SK-N-SH treated with all-trans-retinoic acid at 6 μM for 48 hours (cell line): ENCODE data around the gene TTC13.

Experiments used
- ATAC-seq: fragments of 200-7000 bp; cut with Tn5 transposase; 3 replicates; pipeline ENCODE4 v1.9.1; 2020; ENCODE audit warnings: mild to moderate bottlenecking, moderate library complexity
- BACH2 ChIP-seq: fragments of 250-450 bp; sonication (Bioruptor Pico); IDR thresholded peaks from 2 replicates; pipeline ENCODE4 v1.9.0; 2021; ENCODE audit warnings: mild to moderate bottlenecking, borderline replicate concordance
- CREB5 ChIP-seq: fragments of 250-450 bp; sonication (Bioruptor Pico); IDR thresholded peaks from 2 replicates; pipeline ENCODE4 v1.5.1; 2020; ENCODE audit warnings: low read depth, mild to moderate bottlenecking, moderate library complexity
- CSDC2 ChIP-seq: fragments of 250-450 bp; sonication (Bioruptor Pico); IDR thresholded peaks from 2 replicates; pipeline ENCODE4 v1.5.0; 2020; ENCODE audit warnings: mild to moderate bottlenecking, moderate library complexity
- CSRNP3 ChIP-seq: fragments of 250-450 bp; sonication (Bioruptor Pico); IDR thresholded peaks from 2 replicates; pipeline ENCODE4 v1.5.1; 2021; ENCODE audit warnings: mild to moderate bottlenecking, moderate library complexity
- ESRRG ChIP-seq: fragments of 250-450 bp; sonication (Bioruptor Pico); IDR thresholded peaks from 2 replicates; pipeline ENCODE4 v1.6.1; 2021; ENCODE audit warnings: mild to moderate bottlenecking
- ISL1 ChIP-seq: fragments of 250-450 bp; sonication (Bioruptor Pico); IDR thresholded peaks from 2 replicates; pipeline ENCODE4 v2.1.2; 2022; ENCODE audit warnings: mild to moderate bottlenecking, moderate library complexity
- OSR1 ChIP-seq: fragments of 250-450 bp; sonication (Bioruptor Pico); IDR thresholded peaks from 2 replicates; pipeline ENCODE4 v1.8.0; 2022; ENCODE audit warnings: moderate library complexity, mild to moderate bottlenecking, inconsistent platforms
- PATZ1 ChIP-seq: fragments of 250-450 bp; sonication (Bioruptor Pico); IDR thresholded peaks from 2 replicates; pipeline ENCODE4 v1.8.0; 2020; ENCODE audit warnings: mild to moderate bottlenecking, moderate library complexity, borderline replicate concordance
- POU6F1 ChIP-seq: fragments of 250-450 bp; sonication (Bioruptor Pico); IDR thresholded peaks from 2 replicates; pipeline ENCODE4 v1.8.0; 2021; ENCODE audit warnings: low read depth, mild to moderate bottlenecking, moderate library complexity, borderline replicate concordance
- PPARA ChIP-seq: fragments of 250-450 bp; sonication (Bioruptor Pico); IDR thresholded peaks from 2 replicates; pipeline ENCODE4 v1.5.0; 2020; ENCODE audit warnings: mild to moderate bottlenecking, borderline replicate concordance
- RARB ChIP-seq: fragments of 250-450 bp; sonication (Bioruptor Pico); IDR thresholded peaks from 2 replicates; pipeline ENCODE4 v1.8.0; 2021; ENCODE audit warnings: mild to moderate bottlenecking, moderate library complexity
- SNAI2 ChIP-seq: fragments of 250-450 bp; sonication (Bioruptor Pico); IDR thresholded peaks from 2 replicates; pipeline ENCODE4 v1.5.0; 2020; ENCODE audit warnings: mild to moderate bottlenecking, moderate library complexity
- TCF4 ChIP-seq: fragments of 250-450 bp; sonication (Bioruptor Pico); IDR thresholded peaks from 2 replicates; pipeline ENCODE4 v1.8.0; 2021; ENCODE audit warnings: mild to moderate bottlenecking, moderate library complexity, borderline replicate concordance
- TSHZ2 ChIP-seq: fragments of 250-450 bp; sonication (Bioruptor Pico); IDR thresholded peaks from 2 replicates; pipeline ENCODE4 v1.5.0; 2020; ENCODE audit warnings: mild to moderate bottlenecking, moderate library complexity
- ZFP3 ChIP-seq: fragments of 250-450 bp; sonication (Bioruptor Pico); IDR thresholded peaks from 2 replicates; pipeline ENCODE4 v1.5.0; 2020; ENCODE audit warnings: mild to moderate bottlenecking, moderate library complexity
- ZFP30 ChIP-seq: fragments of 450-650 bp; formaldehyde crosslinking; IDR thresholded peaks from 2 replicates; pipeline ENCODE4 v1.5.0; 2022; ENCODE audit warnings: mild to moderate bottlenecking, moderate library complexity
- ZNF565 ChIP-seq: fragments of 450-650 bp; formaldehyde crosslinking; conservative IDR thresholded peaks from 2 replicates; pipeline ENCODE4 v1.5.0; 2020; ENCODE audit warnings: low read depth, mild to moderate bottlenecking, moderate library complexity
- ZNF70 ChIP-seq: fragments of 450-650 bp; formaldehyde crosslinking; IDR thresholded peaks from 2 replicates; pipeline ENCODE4 v1.5.0; 2020; ENCODE audit warnings: mild to moderate bottlenecking, moderate library complexity
- ZNF8 ChIP-seq: fragments of 450-650 bp; formaldehyde crosslinking; IDR thresholded peaks from 2 replicates; pipeline ENCODE4 v1.5.0; 2020; ENCODE audit warnings: mild to moderate bottlenecking, moderate library complexity

The TTC13 gene

GRCh38 chr1:230966358-230966873, 12.2 kb downstream of the TTC13 start:
- TF ChIP-seq CREB5 (no peak), BACH2 (CRISPR knock-in tag) (no peak), ZNF565 (no peak), ZFP3 (CRISPR knock-in tag) (no peak), CSRNP3 (CRISPR knock-in tag) (no peak)
- TF ChIP-seq, all 23 proteins: peak for 0
- no peak for ATAC-seq

GRCh38 chr1:230965535-230965934, 13.1 kb downstream of the TTC13 start:
- no peak for TF ChIP-seq ZFP3 (CRISPR knock-in tag)
- no peak for TF ChIP-seq CSDC2 (CRISPR knock-in tag)
- no peak for TF ChIP-seq PPARA (CRISPR knock-in tag)
- TF ChIP-seq CSRNP3 (CRISPR knock-in tag): no peak
- no peak for TF ChIP-seq RARB (CRISPR knock-in tag)
- TF ChIP-seq CREB5: no peak
- no peak for TF ChIP-seq TSHZ2 (CRISPR knock-in tag)
- no peak for TF ChIP-seq ZNF70 (CRISPR knock-in tag)
- TF ChIP-seq BACH2 (CRISPR knock-in tag): no peak
- ATAC-seq: no peak

GRCh38 chr1:230964896-230965295, 13.8 kb downstream of the TTC13 start:
- no peak for ATAC-seq
- TF ChIP-seq POU6F1 (no peak), PATZ1 (CRISPR knock-in tag) (no peak), ZFP3 (CRISPR knock-in tag) (no peak), ESRRG (CRISPR knock-in tag) (no peak), SNAI2 (CRISPR knock-in tag) (no peak), TSHZ2 (CRISPR knock-in tag) (no peak), CSRNP3 (CRISPR knock-in tag) (no peak), PPARA (CRISPR knock-in tag) (no peak), TCF4 (no peak), CSDC2 (CRISPR knock-in tag) (no peak), ZNF565 (no peak), ISL1 (no peak), ZNF8 (CRISPR knock-in tag) (no peak), ZNF70 (CRISPR knock-in tag) (no peak), BACH2 (CRISPR knock-in tag) (no peak), OSR1 (CRISPR knock-in tag) (no peak), ZFP30 (no peak)
